ENCODE measurements around the gene C17orf75.
A peak's percentile ranks its signal among the peaks of the same experiment; 100 is the strongest.

DNA sequence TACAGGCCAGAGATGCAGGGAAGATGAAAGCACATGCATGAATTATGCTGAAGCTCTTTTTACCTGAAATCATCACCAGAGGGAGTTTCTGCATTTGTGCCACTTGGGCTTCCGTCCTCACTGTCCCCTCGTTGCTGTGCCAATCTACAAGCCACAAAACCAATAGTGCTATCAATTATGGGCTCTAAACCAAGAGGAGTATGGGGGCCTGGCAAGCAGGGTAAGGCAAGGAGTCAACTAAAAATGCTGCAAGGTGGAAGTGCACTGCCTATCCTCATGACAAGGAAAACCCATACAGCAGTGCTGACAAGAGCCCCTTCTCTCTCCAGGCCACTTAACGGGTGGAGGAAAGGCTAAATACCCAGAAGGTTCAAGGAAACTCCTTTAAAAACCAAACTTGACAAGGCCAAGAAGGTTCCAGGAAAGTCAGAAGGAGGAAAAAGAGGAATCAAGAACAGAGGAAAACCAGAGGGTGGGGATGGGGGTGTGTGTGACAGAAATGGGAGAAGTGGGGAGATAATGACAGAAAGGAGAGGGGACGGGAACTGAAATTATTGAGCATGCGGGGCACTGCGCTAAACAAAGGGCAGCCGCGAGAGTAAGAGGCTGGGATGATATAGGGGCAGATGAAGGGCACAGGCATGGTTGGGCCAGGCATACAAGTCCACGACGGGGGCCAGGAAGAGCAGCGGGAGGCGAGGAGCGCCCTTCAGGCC lies 674 bp downstream of the C17orf75 start:
- TF ChIP-seq POLR2A (IDR thresholded peaks at IDR 0.05): no peak
- TF ChIP-seq CTCF (IDR thresholded peaks at IDR 0.05): peak in 3 of 7 experiments; percentile 18 to 33 (median 31)
